Transverse colon (tissue), 4 donors: ENCODE data around the gene AHCYL1.

ENCODE experiments used
- CTCF ChIP-seq, 5 experiments: fragments of 200-600 bp in 3 of 5; fragments of 450-650 bp in 2 of 5; sonication (generic) in 3 of 5; IDR thresholded peaks; 1 replicate in 2 of 5; 2 replicates in 3 of 5; pipeline ENCODE4 v1.5.1; 2016 to 2017; ENCODE audit warnings: antibody characterized with exemption in 5 of 5, inconsistent platforms in 3 of 5, mild to moderate bottlenecking in 2 of 5, moderate library complexity in 1 of 5
- EP300 ChIP-seq: sonication (generic); formaldehyde crosslinking; IDR thresholded peaks from one replicate; pipeline ENCODE4 v1.6.1; 2017; ENCODE audit warnings: antibody characterized with exemption, low read depth
- POLR2A ChIP-seq: fragments of 450-650 bp; IDR thresholded peaks from one replicate; pipeline ENCODE4 v1.6.1; 2016; ENCODE audit warnings: antibody characterized with exemption, mild to moderate bottlenecking, moderate library complexity
- POLR2AphosphoS5 ChIP-seq, 3 donors: sonication (generic); formaldehyde crosslinking; IDR thresholded peaks; one replicate each; pipeline ENCODE4 v1.6.1; 2016; ENCODE audit warnings: antibody characterized with exemption in 3 of 3

- no peak for TF ChIP-seq POLR2AphosphoS5 (IDR thresholded peaks at IDR 0.05)
- no peak for TF ChIP-seq CTCF (IDR thresholded peaks at IDR 0.05)
- TF ChIP-seq POLR2A, result no peak
- no peak for TF ChIP-seq EP300
Measured at GRCh38 chr1:110050602-110051261, 66.2 kb downstream of the AHCYL1 start.
